ENCODE results near the gene PEMT. TPM values are rescaled to one million over a fixed set of nuclear protein-coding genes. Genes with fewer than 3 reads are reported as not detected.
A peak's percentile ranks its signal among the peaks of the same experiment; 100 is the strongest.

Gene PEMT
- total and polyA plus RNA-seq, 10 donors, result 8.9 to 21.3 (median 14.8) TPM

DNA sequence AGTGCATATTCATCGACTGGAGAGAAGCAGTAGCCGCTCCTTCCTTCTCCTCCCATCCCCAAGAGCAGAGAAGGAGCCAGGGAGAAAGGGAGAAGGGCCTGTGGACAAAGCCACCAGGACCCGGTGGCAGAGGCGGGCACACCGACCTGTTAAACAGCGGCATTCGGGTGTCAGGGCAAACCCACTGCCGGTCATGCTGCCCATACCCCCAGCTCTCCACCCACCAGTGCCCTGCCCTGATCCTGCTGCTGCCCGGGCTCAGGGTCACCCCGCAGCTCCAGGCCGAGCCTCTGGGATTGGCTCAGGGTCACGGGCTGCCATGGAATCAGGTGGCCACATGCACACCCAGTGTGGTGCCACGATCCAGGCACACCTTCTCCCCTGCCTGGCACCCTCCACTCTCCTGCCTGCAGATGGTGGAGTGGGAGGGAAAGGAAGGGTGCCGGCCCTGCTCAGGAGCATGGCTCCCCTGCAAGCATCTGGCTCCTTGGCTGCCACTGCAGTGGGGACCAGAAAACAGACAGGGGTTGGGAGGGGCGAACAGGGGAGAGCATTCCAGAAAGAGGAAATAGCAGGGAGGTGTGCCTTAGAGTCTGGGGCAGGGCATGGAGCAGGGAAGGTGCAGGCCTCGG is 77.0 kb downstream of the PEMT start:
- no peak for DNase-seq
- intact Hi-C loops (cut with DNase I; ENCODE audit: low total_unique reads), result no loop called here

DNA sequence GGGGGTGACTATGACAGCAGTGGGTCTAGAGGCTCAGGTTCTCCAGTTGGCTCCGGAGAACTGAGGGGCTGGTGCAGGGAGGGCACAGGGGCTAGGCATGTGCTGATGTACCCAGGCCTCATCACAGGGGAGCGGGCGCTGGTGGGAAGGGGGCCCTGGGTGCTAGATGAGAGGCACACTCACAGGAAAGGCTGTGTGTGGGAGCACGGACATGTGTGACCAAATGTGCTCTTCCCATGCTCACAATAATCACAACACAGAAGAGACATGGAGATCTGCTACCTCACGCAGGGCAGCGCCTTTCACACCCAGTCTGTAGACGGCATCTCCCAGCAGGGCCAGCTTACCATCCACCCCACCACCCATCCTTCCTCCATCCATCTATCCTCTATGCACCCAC is 77.9 kb downstream of the PEMT start:
- H3K27me3 ChIP-seq (replicated peaks in 1 of 7), result no peaks in the 10 kb centered on the region
- intact Hi-C loops (cut with DNase I; ENCODE audit: low total_unique reads), result no loop called here
- H3K4me3 ChIP-seq, result no peak overlapping the region
- no peaks in the 10 kb centered on the region for H3K4me1 ChIP-seq
- WGBS, 5 donors, result 92 to 98% (median 94%) methylated on average over 7 of the region's 7 CpGs
- H3K9me3 ChIP-seq, result no peaks in the 10 kb centered on the region
- DNase-seq, result no peak
- H3K36me3 ChIP-seq, result peaks cover 0 to 4% (median 0%) of the 10 kb centered on the region in 6 donors
- no peak overlapping the region for H3K27ac ChIP-seq
- no peak for TF ChIP-seq POLR2A (IDR thresholded peaks at IDR 0.05)
- TF ChIP-seq POLR2AphosphoS5 (IDR thresholded peaks at IDR 0.05), result no peak
- TF ChIP-seq, protein P1, sequence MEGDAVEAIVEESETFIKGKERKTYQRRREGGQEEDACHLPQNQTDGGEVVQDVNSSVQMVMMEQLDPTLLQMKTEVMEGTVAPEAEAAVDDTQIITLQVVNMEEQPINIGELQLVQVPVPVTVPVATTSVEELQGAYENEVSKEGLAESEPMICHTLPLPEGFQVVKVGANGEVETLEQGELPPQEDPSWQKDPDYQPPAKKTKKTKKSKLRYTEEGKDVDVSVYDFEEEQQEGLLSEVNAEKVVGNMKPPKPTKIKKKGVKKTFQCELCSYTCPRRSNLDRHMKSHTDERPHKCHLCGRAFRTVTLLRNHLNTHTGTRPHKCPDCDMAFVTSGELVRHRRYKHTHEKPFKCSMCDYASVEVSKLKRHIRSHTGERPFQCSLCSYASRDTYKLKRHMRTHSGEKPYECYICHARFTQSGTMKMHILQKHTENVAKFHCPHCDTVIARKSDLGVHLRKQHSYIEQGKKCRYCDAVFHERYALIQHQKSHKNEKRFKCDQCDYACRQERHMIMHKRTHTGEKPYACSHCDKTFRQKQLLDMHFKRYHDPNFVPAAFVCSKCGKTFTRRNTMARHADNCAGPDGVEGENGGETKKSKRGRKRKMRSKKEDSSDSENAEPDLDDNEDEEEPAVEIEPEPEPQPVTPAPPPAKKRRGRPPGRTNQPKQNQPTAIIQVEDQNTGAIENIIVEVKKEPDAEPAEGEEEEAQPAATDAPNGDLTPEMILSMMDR (IDR thresholded peaks at IDR 0.05 in 8 of 11, conservative IDR thresholded peaks at IDR 0.05 in 3 of 11), result no peak

More for the DNA sequence above, 77.0 kb downstream of the PEMT start:
- no peaks in the 10 kb centered on the region for H3K27me3 ChIP-seq (replicated peaks in 1 of 7)
- peak overlapping the region in 2 of 8 donors; percentile 29 to 39 for H3K27ac ChIP-seq
- no peaks in the 10 kb centered on the region for H3K4me1 ChIP-seq
- WGBS, 5 donors, result 87 to 95% (median 91%) methylated on average over 11 to 16 of the region's 16 CpGs
- H3K9me3 ChIP-seq, result no peaks in the 10 kb centered on the region
- no peaks in the 10 kb centered on the region for H3K36me3 ChIP-seq
- TF ChIP-seq POLR2AphosphoS5 (IDR thresholded peaks at IDR 0.05), result no peak
- TF ChIP-seq, protein P1 (IDR thresholded peaks at IDR 0.05 in 8 of 11, conservative IDR thresholded peaks at IDR 0.05 in 3 of 11), result no peak
- TF ChIP-seq POLR2A (IDR thresholded peaks at IDR 0.05), result no peak
- no peak overlapping the region for H3K4me3 ChIP-seq

DNA sequence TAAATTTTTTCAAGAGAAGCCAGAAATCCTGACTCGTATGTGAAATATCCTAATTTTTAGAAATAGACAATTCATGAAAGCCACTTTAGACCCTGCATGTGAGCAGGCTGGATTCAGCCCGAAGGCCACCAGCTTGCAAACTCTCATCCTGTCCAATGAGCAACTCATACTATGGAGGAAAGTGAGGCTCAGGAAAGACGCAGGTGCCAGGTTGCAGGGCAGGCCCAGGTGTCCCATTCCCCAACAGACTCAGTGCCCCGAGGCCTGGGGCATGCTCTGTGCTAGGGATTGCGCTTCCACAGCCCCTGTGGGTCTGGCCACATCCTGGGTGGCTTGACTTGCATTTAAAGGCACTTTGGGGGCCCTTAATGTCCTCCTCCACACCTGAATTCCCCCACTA is 78.6 kb downstream of the PEMT start:
- Histone ChIP-seq H3K9me3 (no peaks in the 10 kb centered on the region), H3K36me3 (peaks cover 0 to 4% (median 0%) of the 10 kb centered on the region in 6 donors), H3K27me3 (replicated peaks in 1 of 7) (no peaks in the 10 kb centered on the region), H3K27ac (no peak overlapping the region), H3K4me3 (no peak overlapping the region), H3K4me1 (no peaks in the 10 kb centered on the region)
- 86 to 94% (median 92%) methylated on average over 3 to 5 of the region's 5 CpGs for WGBS, 5 donors
- intact Hi-C loops (cut with DNase I; ENCODE audit: low total_unique reads), result no loop called here
- DNase-seq, result no peak
- TF ChIP-seq, protein P1 (IDR thresholded peaks at IDR 0.05 in 8 of 11, conservative IDR thresholded peaks at IDR 0.05 in 3 of 11), result no peak
- TF ChIP-seq POLR2A (IDR thresholded peaks at IDR 0.05), result no peak
- TF ChIP-seq POLR2AphosphoS5 (IDR thresholded peaks at IDR 0.05), result no peak

DNA sequence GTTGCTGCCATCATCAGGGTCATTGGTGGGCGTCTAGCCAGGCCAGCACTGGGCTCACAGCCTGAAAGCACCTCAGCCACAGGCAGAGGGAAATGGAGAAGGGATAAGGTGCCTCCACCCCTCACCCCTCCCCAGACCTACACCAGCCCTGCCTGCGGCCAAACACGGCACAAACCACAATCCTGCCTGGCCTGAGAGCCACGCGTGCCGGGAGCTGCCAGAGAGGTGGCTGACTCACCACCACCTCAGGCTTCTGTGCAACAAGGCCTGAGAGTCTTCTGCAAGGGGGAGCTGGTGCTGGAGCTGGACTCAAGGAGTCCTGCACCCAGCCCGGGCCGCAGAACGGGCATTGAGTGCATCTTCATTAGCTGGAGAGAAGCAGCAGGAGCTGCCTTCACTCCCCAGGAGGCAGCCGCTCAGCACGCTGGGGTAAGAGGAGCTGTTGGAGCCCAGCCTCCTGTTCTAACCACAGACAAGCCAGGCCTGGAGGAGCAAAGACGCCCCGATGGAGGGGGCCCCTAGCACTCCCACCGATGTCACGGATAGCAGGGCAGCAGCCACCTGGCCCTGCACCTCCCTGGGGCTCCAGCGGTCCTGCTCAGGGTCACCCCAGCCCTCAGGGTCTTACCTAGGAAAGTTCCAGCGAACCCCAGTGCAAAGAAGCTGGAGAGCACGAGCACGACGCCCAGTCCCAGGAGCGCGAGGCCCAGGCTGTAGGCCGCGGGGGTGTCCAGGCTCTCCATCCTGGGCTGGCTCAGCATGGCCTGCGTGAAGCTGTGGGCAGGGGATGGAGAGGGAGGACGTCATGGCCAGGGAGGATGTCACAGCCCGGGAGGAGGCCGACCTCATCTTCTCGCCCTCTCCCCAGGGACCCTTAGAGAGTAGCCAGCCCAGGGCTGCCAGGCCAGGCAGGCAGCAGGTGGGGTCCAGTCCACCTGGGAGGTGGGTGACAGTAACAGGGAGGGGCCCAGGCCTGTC is 79.3 kb downstream of the PEMT start:
- H3K27me3 ChIP-seq (replicated peaks in 1 of 7), result no peaks in the 10 kb centered on the region
- TF ChIP-seq, protein P1 (IDR thresholded peaks at IDR 0.05 in 8 of 11, conservative IDR thresholded peaks at IDR 0.05 in 3 of 11), result no peak
- TF ChIP-seq POLR2AphosphoS5 (IDR thresholded peaks at IDR 0.05) (no peak), POLR2A (IDR thresholded peaks at IDR 0.05) (no peak)
- no peaks in the 10 kb centered on the region for H3K9me3 ChIP-seq
- peaks cover 0 to 5% (median under 1%) of the 10 kb centered on the region in 6 donors for H3K4me1 ChIP-seq
- no peak overlapping the region for H3K4me3 ChIP-seq
- WGBS, 5 donors, result 73 to 90% (median 81%) methylated on average over 13 to 29 of the region's 29 CpGs
- DNase-seq, result peak; percentile 62
- no peak overlapping the region for H3K27ac ChIP-seq
- H3K36me3 ChIP-seq, result peaks cover 0 to 4% (median 0%) of the 10 kb centered on the region in 6 donors
- intact Hi-C loops (cut with DNase I; ENCODE audit: low total_unique reads), result no loop called here
